AG09319 (cell line): ENCODE data around the gene IGSF21.

Experiments
- DNase-seq: peaks from one replicate; pipeline ENCODE4 v3.0.0-alpha.2; 2010; ENCODE audit warnings: low read depth; ENCODE audit errors: extremely low read depth
- TF ChIP-seq, protein P1 (sequence below): IDR thresholded peaks from 2 replicates; pipeline ENCODE4 v1.5.1; 2011; ENCODE audit warnings: low read depth, mild to moderate bottlenecking, inconsistent platforms, low read length, moderate library complexity

IGSF21 gene

DNA sequence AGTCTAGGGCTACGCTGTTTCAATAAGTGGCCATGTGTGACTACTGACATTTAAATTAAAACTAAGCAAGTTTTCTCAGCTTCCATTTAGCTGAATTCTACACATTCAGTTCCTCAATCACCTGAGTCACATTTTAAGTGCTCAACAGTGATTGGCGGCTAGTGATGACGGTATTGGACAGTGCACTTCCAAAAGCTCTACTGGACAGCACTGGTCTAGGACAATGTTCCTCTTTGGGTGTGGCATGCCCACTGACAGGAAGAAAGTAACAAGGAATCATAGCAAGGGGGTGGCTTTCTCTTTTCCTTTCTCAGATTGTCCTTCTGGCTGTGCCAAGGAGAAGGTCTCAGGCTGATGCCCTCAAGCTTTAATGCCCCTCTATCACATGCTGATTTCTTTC lies 11.7 kb downstream of the IGSF21 start:
- DNase-seq, result no peak
- TF ChIP-seq, protein P1, sequence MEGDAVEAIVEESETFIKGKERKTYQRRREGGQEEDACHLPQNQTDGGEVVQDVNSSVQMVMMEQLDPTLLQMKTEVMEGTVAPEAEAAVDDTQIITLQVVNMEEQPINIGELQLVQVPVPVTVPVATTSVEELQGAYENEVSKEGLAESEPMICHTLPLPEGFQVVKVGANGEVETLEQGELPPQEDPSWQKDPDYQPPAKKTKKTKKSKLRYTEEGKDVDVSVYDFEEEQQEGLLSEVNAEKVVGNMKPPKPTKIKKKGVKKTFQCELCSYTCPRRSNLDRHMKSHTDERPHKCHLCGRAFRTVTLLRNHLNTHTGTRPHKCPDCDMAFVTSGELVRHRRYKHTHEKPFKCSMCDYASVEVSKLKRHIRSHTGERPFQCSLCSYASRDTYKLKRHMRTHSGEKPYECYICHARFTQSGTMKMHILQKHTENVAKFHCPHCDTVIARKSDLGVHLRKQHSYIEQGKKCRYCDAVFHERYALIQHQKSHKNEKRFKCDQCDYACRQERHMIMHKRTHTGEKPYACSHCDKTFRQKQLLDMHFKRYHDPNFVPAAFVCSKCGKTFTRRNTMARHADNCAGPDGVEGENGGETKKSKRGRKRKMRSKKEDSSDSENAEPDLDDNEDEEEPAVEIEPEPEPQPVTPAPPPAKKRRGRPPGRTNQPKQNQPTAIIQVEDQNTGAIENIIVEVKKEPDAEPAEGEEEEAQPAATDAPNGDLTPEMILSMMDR, result no peak

DNA sequence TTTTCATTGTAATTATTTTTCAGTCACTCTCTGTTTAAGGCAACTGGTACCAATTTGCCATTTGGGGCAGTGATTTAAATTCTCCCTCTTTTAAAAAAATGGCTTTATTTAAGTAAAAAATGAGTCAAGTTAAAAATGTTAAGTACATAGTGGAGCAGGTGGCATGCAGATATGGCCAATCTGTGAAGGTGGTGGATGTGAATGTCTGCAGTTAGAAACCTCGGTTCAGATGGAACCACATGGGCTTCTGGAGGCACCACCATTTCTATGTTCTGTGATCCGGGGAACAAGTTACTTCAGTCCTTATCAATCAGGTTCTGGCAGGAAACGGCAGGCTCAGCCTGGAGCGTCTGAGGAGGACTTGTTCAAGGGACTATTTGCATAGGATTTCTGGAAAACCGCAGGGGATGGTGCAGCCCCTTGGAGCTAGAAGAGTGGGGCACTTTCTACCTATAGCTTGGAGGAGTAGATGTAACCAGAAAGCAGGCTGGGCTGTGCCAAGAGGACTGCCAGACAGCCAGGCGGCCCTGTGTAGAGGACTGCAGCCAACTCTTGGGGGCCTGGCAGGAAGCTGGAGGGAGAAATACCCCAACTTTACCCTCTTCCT lies 12.3 kb downstream of the IGSF21 start:
- DNase-seq, result no peak
- TF ChIP-seq, protein P1, result no peak

DNA sequence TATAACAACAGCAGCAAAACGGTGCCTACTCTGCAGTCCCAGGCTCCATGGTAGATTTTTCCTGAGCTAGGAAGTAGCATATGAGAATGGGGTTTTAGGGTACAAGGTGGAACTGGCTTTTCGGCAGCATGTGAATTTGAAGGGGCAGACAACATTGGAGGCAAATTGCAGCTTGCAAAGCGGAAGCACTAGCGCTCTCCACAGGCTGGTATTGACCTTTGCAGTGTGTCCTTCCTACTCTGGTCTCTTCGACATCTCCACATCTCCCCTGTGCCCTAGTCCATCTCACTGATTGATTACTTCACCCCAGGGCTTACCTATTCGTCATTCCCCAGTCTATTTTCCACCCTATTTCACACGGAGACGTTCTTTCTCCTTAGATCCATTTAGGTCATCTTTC lies 13.0 kb downstream of the IGSF21 start:
- TF ChIP-seq, protein P1, result no peak
- no peak for DNase-seq

DNA sequence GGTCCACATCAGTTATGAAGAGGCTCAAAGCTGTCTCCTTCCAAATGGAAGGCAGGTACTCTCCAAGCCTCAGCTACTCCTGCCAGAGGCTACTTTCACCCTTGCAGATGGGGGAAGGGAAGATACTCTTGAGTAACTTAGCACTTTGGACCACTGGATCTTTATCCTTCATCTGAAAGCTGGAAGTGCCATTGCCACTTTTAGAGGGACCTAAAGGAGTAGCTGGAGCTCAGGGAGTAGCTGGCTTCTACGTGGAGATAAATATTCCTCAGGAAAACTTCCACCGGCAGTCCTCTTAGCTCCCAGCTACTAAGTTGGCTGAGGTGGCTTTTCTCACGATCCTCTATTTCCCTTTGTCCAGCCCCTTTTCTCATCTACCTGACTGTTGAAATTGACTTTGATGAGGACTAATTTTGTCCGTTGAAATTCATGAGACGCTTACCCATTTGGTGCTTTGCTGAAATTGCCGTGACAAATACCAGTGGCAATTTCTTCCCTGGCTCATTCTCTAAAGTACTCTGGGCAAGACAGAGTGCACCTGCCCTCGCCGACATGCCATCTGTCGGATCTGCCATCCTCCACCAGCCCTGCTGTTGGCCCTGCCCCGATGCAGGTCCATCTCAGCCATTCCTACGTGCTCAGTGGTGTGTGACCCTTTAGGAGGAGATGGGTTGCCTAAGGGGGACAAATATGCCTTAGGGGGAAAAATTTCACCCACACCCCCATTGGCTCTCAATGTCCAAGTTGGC lies 13.6 kb downstream of the IGSF21 start:
- TF ChIP-seq, protein P1, result no peak
- no peak for DNase-seq

DNA sequence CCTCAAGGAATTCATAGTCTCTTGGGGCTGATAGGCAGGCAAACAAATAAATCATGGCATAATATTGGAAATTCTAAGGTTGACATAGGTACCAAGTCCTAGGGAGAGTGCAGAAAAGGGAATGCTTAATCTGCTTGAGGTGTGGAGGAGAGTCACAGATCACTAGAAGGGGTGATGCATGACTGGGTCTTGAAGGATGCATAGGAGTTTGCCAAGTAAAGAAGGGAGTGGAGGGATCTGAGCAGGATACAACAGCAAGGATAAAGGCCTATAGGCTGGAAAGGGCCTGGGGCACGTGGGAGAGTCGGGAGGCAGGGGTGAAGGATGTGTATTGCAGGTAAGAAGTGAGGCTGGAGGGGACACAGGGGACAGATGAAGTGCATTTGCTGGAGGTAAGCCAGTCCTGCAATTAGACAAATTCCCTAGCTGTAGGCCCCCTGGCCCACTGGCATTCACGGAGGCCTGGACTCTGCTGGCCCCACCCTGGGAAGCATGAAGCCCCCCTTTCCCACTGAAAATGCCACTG lies 15.9 kb downstream of the IGSF21 start:
- no peak for DNase-seq
- TF ChIP-seq, protein P1, result no peak

DNA sequence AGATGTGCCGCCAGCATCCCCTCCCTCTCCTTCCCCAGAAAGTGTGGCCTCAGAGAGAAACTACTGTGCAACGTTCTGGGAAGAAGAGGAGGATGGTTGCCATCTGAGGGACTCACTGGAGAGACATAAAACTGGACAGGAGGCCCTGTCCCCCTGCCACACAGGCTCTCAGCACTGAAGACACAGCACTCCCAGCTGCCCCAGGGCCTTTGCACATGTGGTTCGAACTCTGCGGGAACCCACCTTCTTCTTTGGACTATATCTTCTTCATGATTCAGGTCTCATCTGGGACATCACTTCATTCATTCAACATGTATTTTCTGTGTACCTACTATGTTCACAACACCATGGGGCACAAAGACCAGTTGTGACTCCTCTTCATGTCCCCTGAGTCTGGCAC lies 17.4 kb downstream of the IGSF21 start:
- DNase-seq, result no peak
- TF ChIP-seq, protein P1, result no peak

DNA sequence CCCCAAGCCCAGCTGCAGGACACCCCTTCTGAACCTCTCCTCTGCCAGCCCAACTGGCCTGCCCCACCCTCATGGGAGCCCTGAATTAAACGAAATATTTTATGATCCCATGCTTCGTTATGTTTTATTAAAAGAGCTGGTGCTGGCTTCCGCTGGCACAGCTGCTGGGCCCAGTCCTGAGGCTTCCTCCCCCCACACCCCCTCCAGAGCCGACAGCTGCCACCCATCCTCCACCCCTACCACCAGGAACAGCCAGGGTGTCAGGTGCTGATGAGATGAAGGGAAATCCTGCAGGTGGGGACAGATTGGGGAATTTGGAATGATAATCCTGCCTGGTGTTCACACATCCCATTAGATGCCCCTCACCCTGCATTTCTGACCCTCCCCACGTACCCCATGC lies 19.0 kb downstream of the IGSF21 start:
- TF ChIP-seq, protein P1, result no peak
- DNase-seq, result no peak
